Suprapubic skin (tissue), 4 donors: ENCODE data around the gene SMLR1.

Experiments
- EP300 ChIP-seq: sonication (generic); formaldehyde crosslinking; IDR thresholded peaks from one replicate; pipeline ENCODE4 v1.6.1; 2017; ENCODE audit warnings: antibody characterized with exemption
- POLR2A ChIP-seq, 2 donors: fragments of 450-650 bp; IDR thresholded peaks; one replicate each; pipeline ENCODE4 v1.6.1; 2017; ENCODE audit warnings: antibody characterized with exemption in 2 of 2, mild to moderate bottlenecking in 2 of 2, moderate library complexity in 2 of 2
- POLR2AphosphoS5 ChIP-seq, 3 donors: sonication (generic); formaldehyde crosslinking; IDR thresholded peaks; one replicate each; pipeline ENCODE4 v1.6.1; 2017; ENCODE audit warnings: antibody characterized with exemption in 3 of 3
- TF ChIP-seq, protein P1 (sequence below), 2 donors: fragments of 200-600 bp in 1 of 2; fragments of 450-650 bp in 1 of 2; sonication (generic) in 1 of 2; IDR thresholded peaks; one replicate each; pipeline ENCODE4 v1.5.1; 2016 to 2019; ENCODE audit warnings: antibody characterized with exemption in 2 of 2, mild to moderate bottlenecking in 1 of 2, moderate library complexity in 1 of 2

DNA sequence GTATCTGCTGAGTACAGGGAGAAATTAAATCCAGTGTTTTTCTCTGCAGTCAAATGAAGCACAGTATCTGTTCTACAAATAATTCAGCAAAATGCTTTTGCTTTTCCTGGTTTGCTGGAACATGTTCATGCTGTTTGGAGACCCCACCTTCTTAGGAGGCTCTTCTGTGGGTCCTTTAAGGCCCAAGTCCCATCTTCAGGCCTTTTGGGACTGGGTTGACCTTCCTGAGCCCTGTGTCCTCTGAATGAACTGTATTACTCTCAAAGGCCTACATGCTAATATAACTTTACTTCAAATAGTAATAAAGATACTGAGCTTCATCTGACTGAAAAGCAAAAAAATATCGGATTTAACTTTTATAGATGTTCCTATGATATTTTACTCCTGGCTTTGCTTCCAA is 19.3 kb downstream of the SMLR1 start:
- TF ChIP-seq EP300 (no peak), POLR2A (IDR thresholded peaks at IDR 0.05) (no peak), POLR2AphosphoS5 (IDR thresholded peaks at IDR 0.05) (no peak)
- TF ChIP-seq, protein P1, sequence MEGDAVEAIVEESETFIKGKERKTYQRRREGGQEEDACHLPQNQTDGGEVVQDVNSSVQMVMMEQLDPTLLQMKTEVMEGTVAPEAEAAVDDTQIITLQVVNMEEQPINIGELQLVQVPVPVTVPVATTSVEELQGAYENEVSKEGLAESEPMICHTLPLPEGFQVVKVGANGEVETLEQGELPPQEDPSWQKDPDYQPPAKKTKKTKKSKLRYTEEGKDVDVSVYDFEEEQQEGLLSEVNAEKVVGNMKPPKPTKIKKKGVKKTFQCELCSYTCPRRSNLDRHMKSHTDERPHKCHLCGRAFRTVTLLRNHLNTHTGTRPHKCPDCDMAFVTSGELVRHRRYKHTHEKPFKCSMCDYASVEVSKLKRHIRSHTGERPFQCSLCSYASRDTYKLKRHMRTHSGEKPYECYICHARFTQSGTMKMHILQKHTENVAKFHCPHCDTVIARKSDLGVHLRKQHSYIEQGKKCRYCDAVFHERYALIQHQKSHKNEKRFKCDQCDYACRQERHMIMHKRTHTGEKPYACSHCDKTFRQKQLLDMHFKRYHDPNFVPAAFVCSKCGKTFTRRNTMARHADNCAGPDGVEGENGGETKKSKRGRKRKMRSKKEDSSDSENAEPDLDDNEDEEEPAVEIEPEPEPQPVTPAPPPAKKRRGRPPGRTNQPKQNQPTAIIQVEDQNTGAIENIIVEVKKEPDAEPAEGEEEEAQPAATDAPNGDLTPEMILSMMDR (IDR thresholded peaks at IDR 0.05), result no peak
